ENCODE data around the gene KLF6.

KLF6 gene

GRCh38 chr10:3747984-3748383 is 37.0 kb downstream of the KLF6 start:
- CTCF ChIA-PET = no interaction called here
- no peak for DNase-seq (ENCODE audit: low read depth, low spot score)
- no peak overlapping the region for H3K4me3 ChIP-seq (ENCODE audit: low read depth, low read length)
- TF ChIP-seq CTCF (IDR thresholded peaks at IDR 0.05; ENCODE audit: insufficient read depth, low read length, missing control alignments) = no peak
- POLR2A ChIA-PET = no interaction called here

GRCh38 chr10:3747248-3747960 is 37.6 kb downstream of the KLF6 start:
- POLR2A ChIA-PET = no interaction called here
- CTCF ChIA-PET = no interaction called here
- no peak for DNase-seq (ENCODE audit: low read depth, low spot score)
- H3K4me3 ChIP-seq (ENCODE audit: low read depth, low read length) = no peak overlapping the region
- TF ChIP-seq CTCF (IDR thresholded peaks at IDR 0.05; ENCODE audit: insufficient read depth, low read length, missing control alignments) = no peak

GRCh38 chr10:3746634-3747033 is 38.4 kb downstream of the KLF6 start:
- TF ChIP-seq CTCF (IDR thresholded peaks at IDR 0.05; ENCODE audit: insufficient read depth, low read length, missing control alignments) = no peak
- CTCF ChIA-PET = no interaction called here
- H3K4me3 ChIP-seq (ENCODE audit: low read depth, low read length) = no peak overlapping the region
- no peak for DNase-seq (ENCODE audit: low read depth, low spot score)
- POLR2A ChIA-PET = no interaction called here

- DNase-seq (ENCODE audit: low read depth, low spot score) = no peak
- no peak overlapping the region for H3K4me3 ChIP-seq (ENCODE audit: low read depth, low read length)
- ChIA-PET CTCF (interaction anchor here (0.9 to 1.9 kb wide), 2 partner anchors 10 to 19 kb away, joined by 3 to 6 read pairs; no protein-coding TSS in a partner anchor), POLR2A (no interaction called here)
- no peak for TF ChIP-seq CTCF (IDR thresholded peaks at IDR 0.05; ENCODE audit: insufficient read depth, low read length, missing control alignments)
Measured at GRCh38 chr10:3745521-3745920, 39.5 kb downstream of the KLF6 start.

- CTCF ChIA-PET = no interaction called here
- no peak overlapping the region for H3K4me3 ChIP-seq (ENCODE audit: low read depth, low read length)
- POLR2A ChIA-PET = no interaction called here
- no peak for DNase-seq (ENCODE audit: low read depth, low spot score)
- no peak for TF ChIP-seq CTCF (IDR thresholded peaks at IDR 0.05; ENCODE audit: insufficient read depth, low read length, missing control alignments)
Measured at GRCh38 chr10:3741688-3742461, 43.1 kb downstream of the KLF6 start.

GRCh38 chr10:3740157-3740871 is 44.7 kb downstream of the KLF6 start:
- TF ChIP-seq CTCF (IDR thresholded peaks at IDR 0.05; ENCODE audit: insufficient read depth, low read length, missing control alignments) = no peak
- DNase-seq (ENCODE audit: low read depth, low spot score) = peak; percentile 41
- no peak overlapping the region for H3K4me3 ChIP-seq (ENCODE audit: low read depth, low read length)
- ChIA-PET CTCF (no interaction called here), POLR2A (interaction anchor here (0.6 kb wide), 1 partner anchor 45 kb away, joined by 3 read pairs; the partner anchor contains the start of gene KLF6)

Data from AG04449 (cell line).